Measurements from ENCODE around the gene PRKD2.

PRKD2 gene

GRCh38 chr19:46741447-46741846, 24.5 kb upstream of the PRKD2 start:
- no peak for DNase-seq

- DNase-seq = no peak
These were observed 22.4 kb upstream of the PRKD2 start for GRCh38 chr19:46739290-46739771.

GRCh38 chr19:46737761-46738171, 20.9 kb upstream of the PRKD2 start:
- DNase-seq = no peak

GRCh38 chr19:46737298-46737654, 20.4 kb upstream of the PRKD2 start:
- DNase-seq = no peak

- DNase-seq = no peak
These were observed 19.8 kb upstream of the PRKD2 start for GRCh38 chr19:46736531-46737297.

- no peak for DNase-seq
These were observed 16.9 kb upstream of the PRKD2 start for GRCh38 chr19:46733690-46734292.

GRCh38 chr19:46732966-46733689, 16.2 kb upstream of the PRKD2 start:
- no peak for DNase-seq

- DNase-seq = no peak
These were observed 15.4 kb upstream of the PRKD2 start for GRCh38 chr19:46732172-46732938.

GRCh38 chr19:46731584-46731983, 14.7 kb upstream of the PRKD2 start:
- no peak for DNase-seq

- DNase-seq = no peak
These were observed 14.1 kb upstream of the PRKD2 start for GRCh38 chr19:46731007-46731501.

GRCh38 chr19:46730595-46730994, 13.7 kb upstream of the PRKD2 start:
- no peak for DNase-seq

- DNase-seq = no peak
These were observed 13.3 kb upstream of the PRKD2 start for GRCh38 chr19:46730187-46730586.

- no peak for DNase-seq
These were observed 12.8 kb upstream of the PRKD2 start for GRCh38 chr19:46729696-46730095.

GRCh38 chr19:46728693-46729339, 11.9 kb upstream of the PRKD2 start:
- peak; percentile 73 for DNase-seq

GRCh38 chr19:46728208-46728607, 11.3 kb upstream of the PRKD2 start:
- DNase-seq = no peak

- no peak for DNase-seq
These were observed 10.8 kb upstream of the PRKD2 start for GRCh38 chr19:46727757-46728156.

GRCh38 chr19:46726971-46727501, 10.1 kb upstream of the PRKD2 start:
- no peak for DNase-seq

- DNase-seq = no peak
These were observed 9.6 kb upstream of the PRKD2 start for GRCh38 chr19:46726551-46726950.

- DNase-seq = no peak
These were observed 9.0 kb upstream of the PRKD2 start for GRCh38 chr19:46725859-46726393.

- no peak for DNase-seq
These were observed 8.3 kb upstream of the PRKD2 start for GRCh38 chr19:46725036-46725820.

GRCh38 chr19:46724468-46724867, 7.6 kb upstream of the PRKD2 start:
- DNase-seq = no peak
